ENCODE results near the gene JAK1. TPM values are rescaled to one million over a fixed set of nuclear protein-coding genes. Genes with fewer than 3 reads are reported as not detected.

The JAK1 gene
- total RNA-seq, 1 experiment from 2014 or later, result 339 TPM

DNA sequence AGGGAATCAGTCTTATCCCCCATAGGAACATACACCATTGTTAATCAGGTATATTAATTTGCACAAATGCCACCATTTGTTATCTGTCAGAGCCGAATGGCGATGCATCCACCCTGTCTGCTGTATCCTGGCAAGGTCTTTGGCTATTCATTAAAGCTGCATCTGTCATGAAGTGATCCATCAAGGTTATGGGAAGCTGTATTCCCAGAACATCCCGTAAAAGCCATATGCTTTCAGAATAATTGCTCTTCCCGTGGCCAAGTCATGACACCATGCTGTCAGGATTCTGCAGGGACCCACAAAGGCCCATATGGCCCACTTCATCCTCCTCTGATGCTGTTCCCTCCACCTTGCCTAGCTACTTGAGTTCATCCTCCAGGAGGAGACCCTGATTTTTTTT, 117.5 kb downstream of the JAK1 start:
- peaks cover 100% of the 10 kb centered on the region for H3K36me3 ChIP-seq (ENCODE audit: insufficient read depth, low read length, poor library complexity, severe bottlenecking)
- H3K4me1 ChIP-seq (ENCODE audit: insufficient read depth, low read length, poor library complexity, severe bottlenecking), result no peaks in the 10 kb centered on the region
- ChIA-PET POLR2A (ENCODE audit: low non-redundant PET) (no interaction called here), CTCF (no interaction called here)
- intact Hi-C loops (cut with micrococcal nuclease; ENCODE audit: unreplicated experiment), result no loop called here
- no peak for DNase-seq (ENCODE audit: low spot score)
- H3K27ac ChIP-seq (ENCODE audit: low read depth, low read length, poor library complexity, severe bottlenecking), result no peak overlapping the region
- no peak overlapping the region for H3K4me3 ChIP-seq (ENCODE audit: low read depth, low read length, poor library complexity, severe bottlenecking)
- H3K9me3 ChIP-seq (ENCODE audit: low read depth, low read length, poor library complexity, severe bottlenecking), result no peaks in the 10 kb centered on the region
- TSS peak; percentile 8 for BruUV-seq (replicated peaks)
- H3K27me3 ChIP-seq (replicated peaks; ENCODE audit: insufficient read depth, low read depth, low read length, poor library complexity), result no peaks in the 10 kb centered on the region
- TF ChIP-seq EZH2 (IDR thresholded peaks at IDR 0.05; ENCODE audit: borderline replicate concordance, low read depth, low read length, poor library complexity, severe bottlenecking), result no peak
- TF ChIP-seq, protein P1, sequence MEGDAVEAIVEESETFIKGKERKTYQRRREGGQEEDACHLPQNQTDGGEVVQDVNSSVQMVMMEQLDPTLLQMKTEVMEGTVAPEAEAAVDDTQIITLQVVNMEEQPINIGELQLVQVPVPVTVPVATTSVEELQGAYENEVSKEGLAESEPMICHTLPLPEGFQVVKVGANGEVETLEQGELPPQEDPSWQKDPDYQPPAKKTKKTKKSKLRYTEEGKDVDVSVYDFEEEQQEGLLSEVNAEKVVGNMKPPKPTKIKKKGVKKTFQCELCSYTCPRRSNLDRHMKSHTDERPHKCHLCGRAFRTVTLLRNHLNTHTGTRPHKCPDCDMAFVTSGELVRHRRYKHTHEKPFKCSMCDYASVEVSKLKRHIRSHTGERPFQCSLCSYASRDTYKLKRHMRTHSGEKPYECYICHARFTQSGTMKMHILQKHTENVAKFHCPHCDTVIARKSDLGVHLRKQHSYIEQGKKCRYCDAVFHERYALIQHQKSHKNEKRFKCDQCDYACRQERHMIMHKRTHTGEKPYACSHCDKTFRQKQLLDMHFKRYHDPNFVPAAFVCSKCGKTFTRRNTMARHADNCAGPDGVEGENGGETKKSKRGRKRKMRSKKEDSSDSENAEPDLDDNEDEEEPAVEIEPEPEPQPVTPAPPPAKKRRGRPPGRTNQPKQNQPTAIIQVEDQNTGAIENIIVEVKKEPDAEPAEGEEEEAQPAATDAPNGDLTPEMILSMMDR (conservative IDR thresholded peaks at IDR 0.05; ENCODE audit: low read depth, low read length), result no peak

DNA sequence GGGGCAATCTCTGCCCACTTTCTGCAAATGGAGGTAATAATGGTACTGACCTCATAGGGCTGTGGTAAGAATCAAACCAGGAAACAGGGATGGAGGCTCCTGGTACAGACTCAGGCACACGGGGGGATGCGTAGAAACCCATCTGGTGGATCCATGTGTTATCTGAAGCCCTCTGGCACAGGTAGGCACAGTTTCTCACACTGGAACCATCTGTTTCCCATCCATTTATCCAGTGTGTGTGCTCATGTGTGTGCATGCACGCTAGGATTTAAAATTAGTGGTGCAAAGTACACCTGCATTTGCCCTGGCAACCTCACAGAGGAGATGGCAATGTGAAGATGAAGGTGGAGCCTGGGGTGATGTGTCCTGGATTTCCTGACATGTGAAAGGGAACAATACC, 118.2 kb downstream of the JAK1 start:
- Histone ChIP-seq H3K9me3 (ENCODE audit: low read depth, low read length, poor library complexity, severe bottlenecking) (no peaks in the 10 kb centered on the region), H3K4me3 (ENCODE audit: low read depth, low read length, poor library complexity, severe bottlenecking) (no peak overlapping the region), H3K27ac (ENCODE audit: low read depth, low read length, poor library complexity, severe bottlenecking) (no peak overlapping the region), H3K36me3 (ENCODE audit: insufficient read depth, low read length, poor library complexity, severe bottlenecking) (peaks cover 100% of the 10 kb centered on the region), H3K4me1 (ENCODE audit: insufficient read depth, low read length, poor library complexity, severe bottlenecking) (no peaks in the 10 kb centered on the region), H3K27me3 (replicated peaks; ENCODE audit: insufficient read depth, low read depth, low read length, poor library complexity) (no peaks in the 10 kb centered on the region)
- intact Hi-C loops (cut with micrococcal nuclease; ENCODE audit: unreplicated experiment), result no loop called here
- no TSS peak for BruUV-seq (replicated peaks)
- no peak for DNase-seq (ENCODE audit: low spot score)
- CTCF ChIA-PET, result no interaction called here
- POLR2A ChIA-PET (ENCODE audit: low non-redundant PET), result no interaction called here
- TF ChIP-seq, protein P1 (conservative IDR thresholded peaks at IDR 0.05; ENCODE audit: low read depth, low read length), result no peak
- TF ChIP-seq EZH2 (IDR thresholded peaks at IDR 0.05; ENCODE audit: borderline replicate concordance, low read depth, low read length, poor library complexity, severe bottlenecking), result no peak

DNA sequence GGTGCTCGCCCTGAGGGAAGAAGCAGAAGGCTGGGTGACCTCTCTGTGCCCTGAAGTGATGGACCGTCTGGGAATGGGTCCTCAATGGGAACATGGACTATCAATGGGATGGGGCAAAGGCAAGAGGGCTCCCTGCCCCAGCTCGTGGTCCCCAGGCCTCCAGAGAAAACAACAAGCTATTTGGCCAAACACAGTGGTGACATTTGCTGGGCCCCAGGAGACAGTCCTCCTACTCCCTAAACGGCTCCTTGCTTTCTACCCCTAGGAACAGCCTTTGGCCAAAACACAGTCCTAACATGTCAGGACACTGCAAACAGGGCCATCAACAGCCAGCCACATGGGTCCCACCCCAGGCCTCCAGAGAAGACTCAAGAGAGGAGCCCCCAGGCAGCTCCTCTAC, 118.7 kb downstream of the JAK1 start:
- no peak for DNase-seq (ENCODE audit: low spot score)
- Histone ChIP-seq H3K4me1 (ENCODE audit: insufficient read depth, low read length, poor library complexity, severe bottlenecking) (no peaks in the 10 kb centered on the region), H3K4me3 (ENCODE audit: low read depth, low read length, poor library complexity, severe bottlenecking) (no peak overlapping the region), H3K27ac (ENCODE audit: low read depth, low read length, poor library complexity, severe bottlenecking) (no peak overlapping the region), H3K27me3 (replicated peaks; ENCODE audit: insufficient read depth, low read depth, low read length, poor library complexity) (no peaks in the 10 kb centered on the region), H3K9me3 (ENCODE audit: low read depth, low read length, poor library complexity, severe bottlenecking) (no peaks in the 10 kb centered on the region), H3K36me3 (ENCODE audit: insufficient read depth, low read length, poor library complexity, severe bottlenecking) (peaks cover 100% of the 10 kb centered on the region)
- POLR2A ChIA-PET (ENCODE audit: low non-redundant PET), result no interaction called here
- intact Hi-C loops (cut with micrococcal nuclease; ENCODE audit: unreplicated experiment), result no loop called here
- TF ChIP-seq EZH2 (IDR thresholded peaks at IDR 0.05; ENCODE audit: borderline replicate concordance, low read depth, low read length, poor library complexity, severe bottlenecking), result no peak
- TF ChIP-seq, protein P1 (conservative IDR thresholded peaks at IDR 0.05; ENCODE audit: low read depth, low read length), result no peak
- CTCF ChIA-PET, result no interaction called here
- no TSS peak for BruUV-seq (replicated peaks)
